Parathyroid adenoma (tissue), 2 donors: ENCODE results near the gene PTPDC1.

Experiments used
- H2AFZ ChIP-seq: fragments of 300-600 bp; sonication (generic); one replicate; pipeline ENCODE4 v1.7.0; 2017; ENCODE audit warnings: antibody characterized with exemption, mild to moderate bottlenecking
- H3K27ac ChIP-seq: fragments of 300-600 bp; sonication (generic); one replicate; pipeline ENCODE4 v1.7.0; 2017
- H3K27me3 ChIP-seq: fragments of 300-600 bp; sonication (generic); one replicate; pipeline ENCODE4 v1.7.0; 2017; ENCODE audit warnings: low read length; ENCODE audit not compliant: control insufficient read depth, insufficient read depth
- H3K36me3 ChIP-seq: fragments of 300-600 bp; sonication (generic); one replicate; pipeline ENCODE4 v1.7.0; 2017; ENCODE audit warnings: low read length; ENCODE audit not compliant: control insufficient read depth, insufficient read depth
- H3K4me1 ChIP-seq: fragments of 300-600 bp; sonication (generic); one replicate; pipeline ENCODE4 v1.7.0; 2017; ENCODE audit warnings: control low read depth
- H3K4me2 ChIP-seq: fragments of 300-600 bp; sonication (generic); one replicate; pipeline ENCODE4 v1.7.0; 2017; ENCODE audit warnings: low read length
- H3K4me3 ChIP-seq: fragments of 300-600 bp; sonication (generic); one replicate; pipeline ENCODE4 v1.7.0; 2017; ENCODE audit warnings: low read depth, low read length
- H3K79me2 ChIP-seq: fragments of 300-600 bp; sonication (generic); one replicate; pipeline ENCODE4 v1.7.0; 2017; ENCODE audit warnings: control low read depth
- H3K9ac ChIP-seq: fragments of 300-600 bp; sonication (generic); one replicate; pipeline ENCODE4 v1.7.0; 2017; ENCODE audit warnings: mild to moderate bottlenecking
- H3K9me3 ChIP-seq: fragments of 300-600 bp; sonication (generic); one replicate; pipeline ENCODE4 v1.7.0; 2017; ENCODE audit warnings: low read length; ENCODE audit not compliant: control insufficient read depth
- CTCF ChIP-seq: fragments of 300-600 bp; sonication (generic); IDR thresholded peaks from one replicate; pipeline ENCODE4 v1.7.0; 2017; ENCODE audit warnings: antibody characterized with exemption, mild to moderate bottlenecking
- donor health status: primary hyperparathyroidism.

PTPDC1 gene

GRCh38 chr9:94084314-94084713, at the start of gene PTPDC1:
Gene PTPDC1, plus strand, starts transcription at chr9:94084464. Its CDS starts 67 bp downstream, at chr9:94084531.
- H3K27me3 ChIP-seq = no peaks in the 10 kb centered on the region
- no peaks in the 10 kb centered on the region for H3K36me3 ChIP-seq
- H3K4me3 ChIP-seq = no peak within 1 kb of the TSS
- TF ChIP-seq CTCF = no peak
- no peaks in the 10 kb centered on the region for H3K9me3 ChIP-seq
- H3K27ac ChIP-seq = peak within 1 kb of the TSS; percentile 90
- H3K4me1 ChIP-seq = peaks cover 26% of the 10 kb centered on the region
- H3K79me2 ChIP-seq = no peaks in the 10 kb centered on the region
- no peak within 1 kb of the TSS for H3K4me2 ChIP-seq
- peak within 1 kb of the TSS; percentile 74 for H2AFZ ChIP-seq
- no peak within 1 kb of the TSS for H3K9ac ChIP-seq

- H3K36me3 ChIP-seq = no peaks in the 10 kb centered on the region
- H3K9ac ChIP-seq = no peak overlapping the region
- H2AFZ ChIP-seq = no peak overlapping the region
- no peaks in the 10 kb centered on the region for H3K79me2 ChIP-seq
- no peaks in the 10 kb centered on the region for H3K4me1 ChIP-seq
- no peak for TF ChIP-seq CTCF
- no peaks in the 10 kb centered on the region for H3K27me3 ChIP-seq
- H3K9me3 ChIP-seq = no peaks in the 10 kb centered on the region
- no peak overlapping the region for H3K27ac ChIP-seq
- no peak overlapping the region for H3K4me3 ChIP-seq
- H3K4me2 ChIP-seq = no peak overlapping the region
Observed at GRCh38 chr9:94034511-94034910, 49.8 kb upstream of the PTPDC1 start.

GRCh38 chr9:94039786-94040185, 44.5 kb upstream of the PTPDC1 start:
- Histone ChIP-seq H3K4me2 (no peak overlapping the region), H2AFZ (no peak overlapping the region), H3K9me3 (no peaks in the 10 kb centered on the region), H3K4me1 (no peaks in the 10 kb centered on the region), H3K27me3 (no peaks in the 10 kb centered on the region), H3K79me2 (no peaks in the 10 kb centered on the region), H3K36me3 (no peaks in the 10 kb centered on the region), H3K9ac (no peak overlapping the region), H3K27ac (no peak overlapping the region), H3K4me3 (no peak overlapping the region)
- TF ChIP-seq CTCF = no peak

- no peak overlapping the region for H3K4me3 ChIP-seq
- H3K79me2 ChIP-seq = no peaks in the 10 kb centered on the region
- no peaks in the 10 kb centered on the region for H3K4me1 ChIP-seq
- H3K36me3 ChIP-seq = no peaks in the 10 kb centered on the region
- H3K9me3 ChIP-seq = no peaks in the 10 kb centered on the region
- no peak overlapping the region for H3K27ac ChIP-seq
- H2AFZ ChIP-seq = no peak overlapping the region
- H3K27me3 ChIP-seq = no peaks in the 10 kb centered on the region
- no peak overlapping the region for H3K4me2 ChIP-seq
- TF ChIP-seq CTCF = no peak
- H3K9ac ChIP-seq = no peak overlapping the region
Observed at GRCh38 chr9:94042516-94043360, 41.5 kb upstream of the PTPDC1 start.

GRCh38 chr9:94054716-94055115, 29.5 kb upstream of the PTPDC1 start:
- H3K79me2 ChIP-seq = no peaks in the 10 kb centered on the region
- H3K4me2 ChIP-seq = no peak overlapping the region
- H3K9ac ChIP-seq = no peak overlapping the region
- no peak overlapping the region for H3K4me3 ChIP-seq
- H3K36me3 ChIP-seq = no peaks in the 10 kb centered on the region
- peaks cover 3% of the 10 kb centered on the region for H3K4me1 ChIP-seq
- no peak overlapping the region for H3K27ac ChIP-seq
- no peak overlapping the region for H2AFZ ChIP-seq
- no peaks in the 10 kb centered on the region for H3K9me3 ChIP-seq
- no peak for TF ChIP-seq CTCF
- H3K27me3 ChIP-seq = no peaks in the 10 kb centered on the region
